Liver (tissue), 9 donors: ENCODE results near the gene DCAF11. TPM values are rescaled to one million over a fixed set of nuclear protein-coding genes. Genes with fewer than 3 reads are reported as not detected.

Experiments used
- DNase-seq: peaks from one replicate; pipeline ENCODE4 v3.0.0-alpha.2; 2017; ENCODE audit warnings: low spot score
- H3K27ac ChIP-seq, 2 donors: one replicate each; pipeline ENCODE4 v1.7.0; 2013; ENCODE audit warnings: inconsistent platforms in 2 of 2, low read length in 2 of 2, control low read depth in 1 of 2, low read depth in 1 of 2, mild to moderate bottlenecking in 1 of 2
- H3K27me3 ChIP-seq, 4 donors: one replicate each; pipeline versions ENCODE4 v1.6.1 to v1.7.0; 2013; ENCODE audit warnings: low read length in 3 of 4, inconsistent platforms in 1 of 4, mild to moderate bottlenecking in 1 of 4, moderate library complexity in 1 of 4; ENCODE audit not compliant: control insufficient read depth in 4 of 4, insufficient read depth in 4 of 4
- H3K36me3 ChIP-seq, 4 donors: one replicate each; pipeline versions ENCODE4 v1.6.1 to v1.7.0; 2013; ENCODE audit warnings: low read length in 3 of 4, mild to moderate bottlenecking in 3 of 4, low read depth in 1 of 4, moderate library complexity in 1 of 4; ENCODE audit not compliant: control insufficient read depth in 4 of 4, insufficient read depth in 3 of 4
- H3K4me1 ChIP-seq, 4 donors: one replicate each; pipeline versions ENCODE4 v1.6.1 to v1.7.0; 2013; ENCODE audit warnings: low read length in 3 of 4, mild to moderate bottlenecking in 3 of 4, moderate library complexity in 1 of 4; ENCODE audit not compliant: control insufficient read depth in 4 of 4, insufficient read depth in 4 of 4
- H3K4me3 ChIP-seq, 3 donors: one replicate each; pipeline versions ENCODE4 v1.6.1 to v1.7.0; 2013; ENCODE audit warnings: low read length in 3 of 3, control low read depth in 1 of 3, low read depth in 1 of 3, mild to moderate bottlenecking in 1 of 3
- H3K9ac ChIP-seq, 2 donors: one replicate each; pipeline ENCODE4 v1.7.0; 2013; ENCODE audit warnings: low read length in 2 of 2, mild to moderate bottlenecking in 2 of 2, moderate library complexity in 2 of 2, control low read depth in 1 of 2, low read depth in 1 of 2
- H3K9me3 ChIP-seq, 4 donors: one replicate each; pipeline versions ENCODE4 v1.6.1 to v1.7.0; 2013; ENCODE audit warnings: low read length in 3 of 4; ENCODE audit not compliant: control insufficient read depth in 4 of 4
- ATF3 ChIP-seq: IDR thresholded peaks from 2 replicates; pipeline ENCODE4 v1.6.1; 2016; ENCODE audit warnings: antibody characterized with exemption
- CTCF ChIP-seq: fragments of 150-350 bp; IDR thresholded peaks from 2 replicates; pipeline ENCODE4 v1.5.1; 2017; ENCODE audit warnings: improper control_type of control experiment, low read depth, low read length; ENCODE audit not compliant: missing input control
- FOXA1 ChIP-seq: IDR thresholded peaks from 2 replicates; pipeline ENCODE4 v1.6.1; 2016; ENCODE audit warnings: antibody characterized with exemption
- FOXA2 ChIP-seq: IDR thresholded peaks from 2 replicates; pipeline ENCODE4 v1.6.1; 2016; ENCODE audit warnings: antibody characterized with exemption
- GABPA ChIP-seq, 2 donors: IDR thresholded peaks in 1 of 2; conservative IDR thresholded peaks in 1 of 2; 2 replicates each; pipeline ENCODE4 v1.6.1; 2016; ENCODE audit warnings: antibody characterized with exemption in 2 of 2, mild to moderate bottlenecking in 1 of 2, moderate library complexity in 1 of 2
- HNF4A ChIP-seq, 2 donors: conservative IDR thresholded peaks; 2 replicates each; pipeline ENCODE4 v1.6.1; 2016; ENCODE audit warnings: antibody characterized with exemption in 2 of 2, mild to moderate bottlenecking in 2 of 2
- JUND ChIP-seq, 2 donors: IDR thresholded peaks; 2 replicates each; pipeline ENCODE4 v1.6.1; 2016; ENCODE audit warnings: antibody characterized with exemption in 2 of 2
- MAX ChIP-seq: IDR thresholded peaks from 2 replicates; pipeline ENCODE4 v1.6.1; 2016; ENCODE audit warnings: antibody characterized with exemption
- NR2F2 ChIP-seq: IDR thresholded peaks from 2 replicates; pipeline ENCODE4 v1.6.1; 2016; ENCODE audit warnings: antibody characterized with exemption
- RAD21 ChIP-seq, 2 donors: IDR thresholded peaks; 2 replicates each; pipeline ENCODE4 v1.6.1; 2016; ENCODE audit warnings: antibody characterized with exemption in 2 of 2, mild to moderate bottlenecking in 2 of 2
- REST ChIP-seq: IDR thresholded peaks from 2 replicates; pipeline ENCODE4 v1.6.1; 2016; ENCODE audit warnings: antibody characterized with exemption, mild to moderate bottlenecking
- RXRA ChIP-seq, 2 donors: IDR thresholded peaks; 2 replicates each; pipeline ENCODE4 v1.6.1; 2017 to 2018; ENCODE audit warnings: antibody characterized with exemption in 2 of 2, mild to moderate bottlenecking in 1 of 2
- SP1 ChIP-seq: IDR thresholded peaks from 2 replicates; pipeline ENCODE4 v1.6.1; 2018; ENCODE audit warnings: antibody characterized with exemption, mild to moderate bottlenecking
- TAF1 ChIP-seq: conservative IDR thresholded peaks from 2 replicates; pipeline ENCODE4 v1.6.1; 2016; ENCODE audit warnings: antibody characterized with exemption, mild to moderate bottlenecking
- YY1 ChIP-seq: IDR thresholded peaks from 2 replicates; pipeline ENCODE4 v1.6.1; 2016; ENCODE audit warnings: antibody characterized with exemption, mild to moderate bottlenecking
- ZBTB33 ChIP-seq: IDR thresholded peaks from 2 replicates; pipeline ENCODE4 v1.6.1; 2016; ENCODE audit warnings: antibody characterized with exemption
- WGBS: extraction: QIAGEN DNeasy Blood & Tissue Kit; methylation state at CpG from one replicate; pipeline ENCODE4 v1.1.7; 2013; 5-methylcytosine and 5-hydroxymethylcytosine counted together
- polyA plus RNA-seq, 2 donors: library from polyadenylated mRNA; stranded (reverse) in 1 of 2; unstranded in 1 of 2; fragments of 200-250 nt in 1 of 2; fragments of >200 nt in 1 of 2; fragmentation: Nextera tagmentation in 1 of 2; extraction: Ambion mirVana in 1 of 2; gene quantifications; one replicate each; pipeline versions ENCODE4 v1.2.1 to v1.2.3, GENCODE V29; 2013 to 2015
- total RNA-seq, 2 donors: library from RNA; depleted of rRNA; stranded (reverse); fragments of >200 nt; gene quantifications; one replicate each; pipeline ENCODE4 v1.2.3, GENCODE V29; 2014
- donor health status: healthy.
- donor health status: healthy.
- donor health status: healthy.
- donor health status: healthy.
- donor health status: healthy.

DCAF11 gene
- total and polyA plus RNA-seq, 4 donors = 30.1 to 312 (median 167) TPM

GRCh38 chr14:24077086-24077485 lies 37.5 kb upstream of the DCAF11 start:
- no peak for DNase-seq
- H3K4me1 ChIP-seq = peaks cover 30 to 54% (median 48%) of the 10 kb centered on the region in 4 donors

More at GRCh38 chr14:24077086-24077485, 37.5 kb upstream of the DCAF11 start:
- TF ChIP-seq JUND (IDR thresholded peaks at IDR 0.05) (no peak), HNF4A (conservative IDR thresholded peaks at IDR 0.05) (no peak), FOXA1 (no peak), YY1 (no peak), MAX (no peak), GABPA (IDR thresholded peaks at IDR 0.05 in 1 of 2, conservative IDR thresholded peaks at IDR 0.05 in 1 of 2) (no peak), ZBTB33 (no peak), NR2F2 (no peak), SP1 (no peak), RXRA (IDR thresholded peaks at IDR 0.05) (no peak), TAF1 (no peak), REST (no peak), ATF3 (no peak), FOXA2 (no peak), RAD21 (IDR thresholded peaks at IDR 0.05) (no peak), CTCF (no peak)
- WGBS = 96% methylated on average over 23 of the region's 23 CpGs
- Histone ChIP-seq H3K9ac (no peak overlapping the region), H3K4me3 (no peak overlapping the region), H3K27me3 (no peaks in the 10 kb centered on the region), H3K27ac (no peak overlapping the region), H3K9me3 (no peaks in the 10 kb centered on the region), H3K36me3 (no peaks in the 10 kb centered on the region)
